ENCODE results near the gene XPO6. TPM values are rescaled to one million over a fixed set of nuclear protein-coding genes. Genes with fewer than 3 reads are reported as not detected.

XPO6 gene
- total and polyA plus RNA-seq, 3 donors from 2014 or later: 216 to 283 (median 238) TPM

GRCh38 chr16:28192806-28193529 is 18.8 kb downstream of the XPO6 start:
- TF ChIP-seq POLR2A (IDR thresholded peaks at IDR 0.05): no peak
- TF ChIP-seq, protein P1, sequence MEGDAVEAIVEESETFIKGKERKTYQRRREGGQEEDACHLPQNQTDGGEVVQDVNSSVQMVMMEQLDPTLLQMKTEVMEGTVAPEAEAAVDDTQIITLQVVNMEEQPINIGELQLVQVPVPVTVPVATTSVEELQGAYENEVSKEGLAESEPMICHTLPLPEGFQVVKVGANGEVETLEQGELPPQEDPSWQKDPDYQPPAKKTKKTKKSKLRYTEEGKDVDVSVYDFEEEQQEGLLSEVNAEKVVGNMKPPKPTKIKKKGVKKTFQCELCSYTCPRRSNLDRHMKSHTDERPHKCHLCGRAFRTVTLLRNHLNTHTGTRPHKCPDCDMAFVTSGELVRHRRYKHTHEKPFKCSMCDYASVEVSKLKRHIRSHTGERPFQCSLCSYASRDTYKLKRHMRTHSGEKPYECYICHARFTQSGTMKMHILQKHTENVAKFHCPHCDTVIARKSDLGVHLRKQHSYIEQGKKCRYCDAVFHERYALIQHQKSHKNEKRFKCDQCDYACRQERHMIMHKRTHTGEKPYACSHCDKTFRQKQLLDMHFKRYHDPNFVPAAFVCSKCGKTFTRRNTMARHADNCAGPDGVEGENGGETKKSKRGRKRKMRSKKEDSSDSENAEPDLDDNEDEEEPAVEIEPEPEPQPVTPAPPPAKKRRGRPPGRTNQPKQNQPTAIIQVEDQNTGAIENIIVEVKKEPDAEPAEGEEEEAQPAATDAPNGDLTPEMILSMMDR (IDR thresholded peaks at IDR 0.05): no peak
- Histone ChIP-seq H3K9me3 (no peaks in the 10 kb centered on the region), H3K4me1 (no peaks in the 10 kb centered on the region), H3K4me3 (no peak overlapping the region), H3K27ac (no peak overlapping the region), H3K27me3 (no peaks in the 10 kb centered on the region), H3K36me3 (ENCODE audit: low read depth, missing control alignments) (no peaks in the 10 kb centered on the region)
- no peak for DNase-seq
- 83 to 84% methylated on average over 10 of the region's 10 CpGs for WGBS, 2 donors
- intact Hi-C loops (cut with DNase I; ENCODE audit: low total_unique reads): no loop called here

GRCh38 chr16:28191364-28191960 is 20.3 kb downstream of the XPO6 start:
- intact Hi-C loops (cut with DNase I; ENCODE audit: low total_unique reads): no loop called here
- Histone ChIP-seq H3K36me3 (ENCODE audit: low read depth, missing control alignments) (no peaks in the 10 kb centered on the region), H3K4me1 (peaks cover 8% of the 10 kb centered on the region), H3K4me3 (no peak overlapping the region), H3K27me3 (no peaks in the 10 kb centered on the region), H3K9me3 (no peaks in the 10 kb centered on the region), H3K27ac (no peak overlapping the region)
- WGBS, 2 donors: 70 to 85% methylated on average over 3 of the region's 3 CpGs
- no peak for DNase-seq
- no peak for TF ChIP-seq POLR2A (IDR thresholded peaks at IDR 0.05)

DNA sequence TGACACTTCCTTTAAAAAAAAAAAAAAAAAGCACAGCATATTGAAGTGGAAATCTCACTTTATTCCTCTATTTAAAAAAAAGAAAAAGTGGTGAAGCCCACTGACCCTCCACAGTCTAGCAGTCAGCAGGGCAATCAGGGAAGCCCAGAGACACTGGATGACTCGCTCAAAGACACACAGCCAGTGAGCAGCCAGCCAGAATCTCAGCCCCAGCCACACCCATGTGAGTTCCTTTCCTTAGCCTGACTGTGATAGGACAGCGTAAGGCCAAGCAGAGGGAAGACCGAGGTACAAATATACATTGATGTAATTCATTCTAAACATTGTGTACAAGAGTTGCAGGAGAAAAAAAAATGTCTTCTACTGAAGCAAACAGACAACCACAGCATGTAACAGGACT is 22.5 kb downstream of the XPO6 start:
- H3K4me3 ChIP-seq: no peak overlapping the region
- TF ChIP-seq POLR2A (IDR thresholded peaks at IDR 0.05): no peak
- TF ChIP-seq, protein P1 (IDR thresholded peaks at IDR 0.05): no peak
- intact Hi-C loops (cut with DNase I; ENCODE audit: low total_unique reads): no loop called here
- H3K27me3 ChIP-seq: no peaks in the 10 kb centered on the region
- H3K4me1 ChIP-seq: peaks cover 8% of the 10 kb centered on the region
- no peaks in the 10 kb centered on the region for H3K9me3 ChIP-seq
- 94% methylated on average over 3 of the region's 3 CpGs for WGBS, 2 donors
- H3K36me3 ChIP-seq (ENCODE audit: low read depth, missing control alignments): no peaks in the 10 kb centered on the region
- DNase-seq: no peak
- H3K27ac ChIP-seq: no peak overlapping the region

GRCh38 chr16:28188085-28188916 is 23.5 kb downstream of the XPO6 start:
- Histone ChIP-seq H3K27ac (no peak overlapping the region), H3K4me1 (peaks cover 10% of the 10 kb centered on the region)

More at GRCh38 chr16:28188085-28188916, 23.5 kb downstream of the XPO6 start:
- intact Hi-C loops (cut with DNase I; ENCODE audit: low total_unique reads): no loop called here
- Histone ChIP-seq H3K27me3 (no peaks in the 10 kb centered on the region), H3K36me3 (ENCODE audit: low read depth, missing control alignments) (no peaks in the 10 kb centered on the region), H3K9me3 (no peaks in the 10 kb centered on the region), H3K4me3 (no peak overlapping the region)
- WGBS, 2 donors: 90 to 91% methylated on average over 6 of the region's 6 CpGs
- no peak for DNase-seq
- TF ChIP-seq POLR2A (IDR thresholded peaks at IDR 0.05): no peak
- TF ChIP-seq, protein P1 (IDR thresholded peaks at IDR 0.05): no peak

Measured in testis (tissue), 3 donors.